Mesendoderm (in vitro differentiated cells): ENCODE results near the gene KRT77.
A peak's percentile ranks its signal among the peaks of the same experiment; 100 is the strongest.

Experiments used
- DNase-seq: peaks from one replicate; pipeline ENCODE4 v3.0.0; 2013
- H2AK5ac ChIP-seq: 2 replicates; pipeline ENCODE4 v1.6.1; 2013; ENCODE audit warnings: low read length, inconsistent platforms
- H2BK120ac ChIP-seq: 2 replicates; pipeline ENCODE4 v1.6.1; 2013; ENCODE audit warnings: low read depth, mild to moderate bottlenecking, low read length, moderate library complexity, mixed read lengths
- H2BK15ac ChIP-seq: replicated peaks from 2 replicates; pipeline ENCODE4 v1.6.1; 2013; ENCODE audit warnings: low read depth, mild to moderate bottlenecking, moderate library complexity
- H2BK5ac ChIP-seq: 2 replicates; pipeline ENCODE4 v1.6.1; 2013; ENCODE audit warnings: low read length, inconsistent platforms
- H3K18ac ChIP-seq: 2 replicates; pipeline ENCODE4 v1.6.1; 2013; ENCODE audit warnings: mild to moderate bottlenecking, low read length, mixed read lengths
- H3K23ac ChIP-seq: one replicate; pipeline ENCODE4 v1.6.1; 2013; ENCODE audit warnings: low read length
- H3K27ac ChIP-seq: 2 replicates; pipeline ENCODE4 v1.5.1; 2013; ENCODE audit warnings: low read depth, mild to moderate bottlenecking, inconsistent platforms, low read length, moderate library complexity
- H3K27me3 ChIP-seq: 2 replicates; pipeline ENCODE4 v1.6.1; 2013; ENCODE audit warnings: low read length, control low read depth, mild to moderate bottlenecking, inconsistent platforms; ENCODE audit not compliant: insufficient read depth, poor library complexity
- H3K36me3 ChIP-seq: 2 replicates; pipeline ENCODE4 v1.6.1; 2013; ENCODE audit warnings: low read length, inconsistent platforms; ENCODE audit not compliant: control insufficient read depth, insufficient read depth
- H3K4ac ChIP-seq: one replicate; pipeline ENCODE4 v1.6.1; 2013; ENCODE audit warnings: low read depth, mild to moderate bottlenecking, low read length, moderate library complexity
- H3K4me1 ChIP-seq: 2 replicates; pipeline ENCODE4 v1.6.1; 2013; ENCODE audit warnings: low read depth, low read length, inconsistent platforms; ENCODE audit not compliant: control insufficient read depth
- H3K4me2 ChIP-seq: 2 replicates; pipeline ENCODE4 v1.6.1; 2013; ENCODE audit warnings: low read length
- H3K4me3 ChIP-seq: 2 replicates; pipeline ENCODE4 v1.5.1; 2013; ENCODE audit warnings: mild to moderate bottlenecking, low read length
- H3K56ac ChIP-seq: one replicate; pipeline ENCODE4 v1.6.1; 2013; ENCODE audit warnings: low read length
- H3K79me1 ChIP-seq: 2 replicates; pipeline ENCODE4 v1.6.1; 2013; ENCODE audit warnings: low read length, inconsistent platforms
- H3K79me2 ChIP-seq: 2 replicates; pipeline ENCODE4 v1.6.1; 2013; ENCODE audit warnings: mild to moderate bottlenecking, low read length; ENCODE audit not compliant: control insufficient read depth, insufficient read depth
- H3K9ac ChIP-seq: 2 replicates; pipeline ENCODE4 v1.6.1; 2013; ENCODE audit warnings: low read length, inconsistent platforms
- H4K5ac ChIP-seq: one replicate; pipeline ENCODE4 v1.6.1; 2013; ENCODE audit warnings: low read length
- H4K8ac ChIP-seq: one replicate; pipeline ENCODE4 v1.6.1; 2013; ENCODE audit warnings: low read depth, mild to moderate bottlenecking, control low read depth, low read length, moderate library complexity
- WGBS: extraction: QIAGEN DNeasy Blood & Tissue Kit; methylation state at CpG from one replicate; pipeline ENCODE4 v1.1.7; 2013; ENCODE audit warnings: low lambda C conversion rate, missing lambda C conversion rate; ENCODE audit not compliant: insufficient coverage; ENCODE audit errors: extremely low coverage; 5-methylcytosine and 5-hydroxymethylcytosine counted together

The KRT77 gene

DNA sequence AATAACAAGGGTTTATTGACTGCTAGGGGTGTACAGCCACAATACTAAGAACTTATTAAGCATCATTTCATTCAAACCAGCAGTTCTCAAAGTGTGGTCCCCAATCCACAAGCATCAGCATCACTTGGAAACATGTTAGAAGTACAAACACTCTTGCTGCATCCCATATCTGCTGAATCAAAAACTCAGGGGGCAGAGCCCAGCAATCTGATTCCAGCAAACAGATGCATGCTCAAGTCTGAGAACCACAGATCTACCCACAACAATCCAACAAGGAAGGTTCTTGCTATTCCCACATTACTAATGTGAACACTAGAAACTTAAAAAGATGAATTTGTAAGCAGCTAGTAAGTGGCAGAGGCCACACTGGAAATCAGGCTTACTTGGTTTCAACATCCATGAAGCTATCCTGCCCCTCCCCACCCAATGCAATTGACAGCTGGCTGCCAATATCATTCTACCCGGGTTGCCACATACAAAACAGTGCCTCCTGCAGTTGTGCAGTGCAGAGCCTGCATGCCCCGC is 6.2 kb downstream of the KRT77 start:
- no peak overlapping the region for H2BK5ac ChIP-seq
- H4K8ac ChIP-seq: no peak overlapping the region
- H3K4ac ChIP-seq: no peak overlapping the region
- no peak overlapping the region for H3K4me2 ChIP-seq
- no CpG with 5 or more reads among the region's 2 CpGs for WGBS
- peaks cover 6% of the 10 kb centered on the region for H3K4me1 ChIP-seq
- no peak overlapping the region for H3K56ac ChIP-seq
- no peak overlapping the region for H2BK120ac ChIP-seq
- H3K27me3 ChIP-seq: no peaks in the 10 kb centered on the region
- H4K5ac ChIP-seq: no peak overlapping the region
- H3K79me2 ChIP-seq: no peaks in the 10 kb centered on the region
- H3K4me3 ChIP-seq: no peak overlapping the region
- H3K36me3 ChIP-seq: no peaks in the 10 kb centered on the region
- H2BK15ac ChIP-seq: no peak overlapping the region
- H2AK5ac ChIP-seq: no peak overlapping the region
- no peak overlapping the region for H3K27ac ChIP-seq
- H3K9ac ChIP-seq: no peak overlapping the region
- H3K79me1 ChIP-seq: no peaks in the 10 kb centered on the region
- H3K23ac ChIP-seq: no peak overlapping the region
- H3K18ac ChIP-seq: no peak overlapping the region
- no peak for DNase-seq

- Histone ChIP-seq H4K8ac (no peak overlapping the region), H4K5ac (no peak overlapping the region), H3K79me2 (no peaks in the 10 kb centered on the region), H3K9ac (no peak overlapping the region), H3K4me3 (no peak overlapping the region), H2AK5ac (no peak overlapping the region), H3K4ac (no peak overlapping the region), H3K27ac (no peak overlapping the region), H3K4me2 (no peak overlapping the region), H3K18ac (no peak overlapping the region), H2BK120ac (no peak overlapping the region), H2BK15ac (no peak overlapping the region), H3K79me1 (no peaks in the 10 kb centered on the region), H2BK5ac (no peak overlapping the region), H3K56ac (no peak overlapping the region), H3K27me3 (no peaks in the 10 kb centered on the region), H3K23ac (no peak overlapping the region), H3K36me3 (no peaks in the 10 kb centered on the region), H3K4me1 (peaks cover 6% of the 10 kb centered on the region)
- WGBS: no CpG with 5 or more reads among the region's 3 CpGs
- no peak for DNase-seq
Observed at GRCh38 chr12:52696588-52696987, 6.7 kb downstream of the KRT77 start.

GRCh38 chr12:52695039-52695438 is 8.3 kb downstream of the KRT77 start:
- no CpG with 5 or more reads among the region's 3 CpGs for whole genome bisulfite sequencing
- Histone ChIP-seq H4K8ac (no peak overlapping the region), H2BK5ac (no peak overlapping the region), H3K4ac (no peak overlapping the region), H3K79me2 (no peaks in the 10 kb centered on the region), H2AK5ac (no peak overlapping the region), H3K9ac (no peak overlapping the region), H3K27ac (no peak overlapping the region), H3K79me1 (no peaks in the 10 kb centered on the region), H3K23ac (no peak overlapping the region), H3K4me2 (no peak overlapping the region), H3K18ac (no peak overlapping the region), H3K4me3 (no peak overlapping the region), H3K27me3 (no peaks in the 10 kb centered on the region), H3K36me3 (no peaks in the 10 kb centered on the region), H2BK120ac (no peak overlapping the region), H3K56ac (no peak overlapping the region), H4K5ac (no peak overlapping the region), H3K4me1 (peaks cover 6% of the 10 kb centered on the region), H2BK15ac (no peak overlapping the region)
- no peak for DNase-seq

- H3K23ac ChIP-seq: no peak overlapping the region
- no CpG with 5 or more reads among the region's 6 CpGs for WGBS
- no peaks in the 10 kb centered on the region for H3K79me2 ChIP-seq
- peaks cover 5% of the 10 kb centered on the region for H3K4me1 ChIP-seq
- no peak overlapping the region for H2BK120ac ChIP-seq
- no peak overlapping the region for H3K27ac ChIP-seq
- H3K4ac ChIP-seq: no peak overlapping the region
- no peaks in the 10 kb centered on the region for H3K36me3 ChIP-seq
- no peak overlapping the region for H3K4me3 ChIP-seq
- H2AK5ac ChIP-seq: no peak overlapping the region
- no peak overlapping the region for H2BK15ac ChIP-seq
- no peak overlapping the region for H4K5ac ChIP-seq
- no peak overlapping the region for H4K8ac ChIP-seq
- H3K9ac ChIP-seq: no peak overlapping the region
- no peak overlapping the region for H2BK5ac ChIP-seq
- no peak overlapping the region for H3K4me2 ChIP-seq
- no peak overlapping the region for H3K56ac ChIP-seq
- no peak overlapping the region for H3K18ac ChIP-seq
- no peaks in the 10 kb centered on the region for H3K27me3 ChIP-seq
- DNase-seq: no peak
- no peaks in the 10 kb centered on the region for H3K79me1 ChIP-seq
Observed at GRCh38 chr12:52694151-52694550, 9.2 kb downstream of the KRT77 start.

GRCh38 chr12:52693261-52693660 is 10.1 kb downstream of the KRT77 start:
- H2AK5ac ChIP-seq: no peak overlapping the region
- no peak overlapping the region for H3K9ac ChIP-seq
- no peak overlapping the region for H3K18ac ChIP-seq
- no peaks in the 10 kb centered on the region for H3K27me3 ChIP-seq
- no CpG with 5 or more reads among the region's 5 CpGs for WGBS
- no peak for DNase-seq
- H3K4ac ChIP-seq: no peak overlapping the region
- H3K56ac ChIP-seq: no peak overlapping the region
- no peaks in the 10 kb centered on the region for H3K79me1 ChIP-seq
- H3K27ac ChIP-seq: no peak overlapping the region
- H4K5ac ChIP-seq: no peak overlapping the region
- no peak overlapping the region for H3K23ac ChIP-seq
- no peaks in the 10 kb centered on the region for H3K36me3 ChIP-seq
- H2BK120ac ChIP-seq: no peak overlapping the region
- H4K8ac ChIP-seq: no peak overlapping the region
- no peaks in the 10 kb centered on the region for H3K4me1 ChIP-seq
- no peak overlapping the region for H2BK15ac ChIP-seq
- no peak overlapping the region for H3K4me2 ChIP-seq
- no peak overlapping the region for H2BK5ac ChIP-seq
- H3K79me2 ChIP-seq: no peaks in the 10 kb centered on the region
- no peak overlapping the region for H3K4me3 ChIP-seq

GRCh38 chr12:52692254-52692653 is 11.1 kb downstream of the KRT77 start:
- no peaks in the 10 kb centered on the region for H3K36me3 ChIP-seq
- no peak overlapping the region for H4K5ac ChIP-seq
- H2BK5ac ChIP-seq: no peak overlapping the region
- no peaks in the 10 kb centered on the region for H3K27me3 ChIP-seq
- H3K27ac ChIP-seq: no peak overlapping the region
- H3K18ac ChIP-seq: no peak overlapping the region
- H3K79me2 ChIP-seq: no peaks in the 10 kb centered on the region
- no peaks in the 10 kb centered on the region for H3K4me1 ChIP-seq
- no peak overlapping the region for H2BK15ac ChIP-seq
- peak; percentile 60 for DNase-seq
- WGBS: no CpG with 5 or more reads among the region's 8 CpGs
- H3K4me2 ChIP-seq: no peak overlapping the region
- no peak overlapping the region for H4K8ac ChIP-seq
- no peak overlapping the region for H2BK120ac ChIP-seq
- no peak overlapping the region for H3K4me3 ChIP-seq
- no peak overlapping the region for H3K4ac ChIP-seq
- no peak overlapping the region for H3K9ac ChIP-seq
- no peak overlapping the region for H2AK5ac ChIP-seq
- H3K79me1 ChIP-seq: no peaks in the 10 kb centered on the region
- H3K23ac ChIP-seq: no peak overlapping the region
- no peak overlapping the region for H3K56ac ChIP-seq
